ENCODE results near the gene MORF4L1.
"Not testable (repeated sequence)": the region's sequence is repeated elsewhere in the genome, so short reads cannot be mapped to it uniquely, and the experiment has no call there.

MORF4L1 gene

GRCh38 chr15:78872155-78872971, at the start of gene MORF4L1:
Gene MORF4L1 (plus strand): TSS chr15:78872890. CDS start chr15:78873018, 128 bp downstream.
- ATAC-seq, result peak; percentile 93
- no peaks in the 10 kb centered on the region for H3K27me3 Mint-ChIP-seq
- H3K4me1 Mint-ChIP-seq, result peaks cover 50% of the 10 kb centered on the region
- peak within 1 kb of the TSS; percentile 83 to 96 for H3K4me3 Mint-ChIP-seq
- peak; percentile 96 to 97 for DNase-seq
- H3K27ac Mint-ChIP-seq, result peak within 1 kb of the TSS; percentile 99 to 100
- H3K9me3 Mint-ChIP-seq, result no peaks in the 10 kb centered on the region

GRCh38 chr15:78828920-78829319, 43.8 kb upstream of the MORF4L1 start:
- no peak for DNase-seq
- no peak for ATAC-seq
- Mint-ChIP-seq H3K27ac (no peak overlapping the region), H3K9me3 (no peaks in the 10 kb centered on the region), H3K4me3 (no peak overlapping the region), H3K4me1 (peaks cover 18% of the 10 kb centered on the region), H3K27me3 (peaks cover 35% of the 10 kb centered on the region)

- Mint-ChIP-seq H3K27ac (peak overlapping the region; percentile 92 to 97), H3K27me3 (peaks cover 35% of the 10 kb centered on the region), H3K9me3 (no peaks in the 10 kb centered on the region), H3K4me1 (peaks cover 18% of the 10 kb centered on the region), H3K4me3 (peak overlapping the region; percentile 67 to 87)
- ATAC-seq, result peak; percentile 80
- DNase-seq, result peak; percentile 17 to 25
Observed at GRCh38 chr15:78830514-78831228, 42.0 kb upstream of the MORF4L1 start.

DNA sequence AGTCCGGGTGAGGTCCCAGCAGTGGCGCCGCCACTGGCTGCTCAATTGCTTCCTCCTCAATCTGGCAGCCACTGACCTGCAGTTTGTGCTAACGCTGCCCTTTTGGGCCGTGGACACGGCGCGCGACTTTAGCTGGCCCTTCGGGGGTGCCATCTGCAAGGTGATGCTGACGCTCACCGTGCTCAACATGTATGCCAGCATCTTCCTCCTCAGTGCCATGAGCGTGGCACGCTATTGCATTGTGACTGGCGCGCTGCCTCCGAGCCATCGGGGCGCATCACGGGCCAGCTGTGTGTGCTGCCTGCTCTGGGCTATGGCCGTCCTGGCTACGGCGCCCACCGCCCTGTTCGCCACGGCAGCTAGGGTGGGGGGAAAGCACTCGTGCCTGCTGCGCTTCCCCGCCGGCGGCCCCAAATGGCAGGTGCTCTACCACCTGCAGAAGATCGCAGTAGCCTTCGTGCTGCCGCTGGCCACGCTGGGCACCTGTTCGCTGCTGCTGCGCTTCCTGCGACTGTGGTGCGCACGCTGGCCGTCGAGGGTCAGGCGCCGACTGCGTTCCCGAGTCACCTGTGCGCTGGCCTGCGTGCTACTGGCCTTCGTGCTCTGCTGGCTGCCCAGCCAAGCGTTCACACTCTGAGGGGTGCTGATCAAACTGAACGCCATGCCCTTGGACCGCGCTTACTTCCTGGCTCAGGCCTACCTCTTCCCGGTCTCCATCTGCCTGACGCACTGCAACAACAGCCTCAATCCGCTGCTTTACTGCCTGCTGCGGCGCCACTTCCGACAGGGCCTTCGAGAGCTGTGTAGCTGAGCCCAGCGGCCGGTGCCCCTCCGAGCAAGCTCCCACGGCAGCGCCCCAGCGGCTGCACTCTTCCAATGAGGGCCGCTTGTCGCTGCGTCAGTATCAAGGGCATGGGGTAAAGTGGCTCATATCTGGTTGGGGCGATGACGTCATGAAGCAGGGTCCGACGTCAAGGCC, 41.2 kb upstream of the MORF4L1 start:
- Mint-ChIP-seq H3K4me3 (peak overlapping the region; percentile 67 to 87), H3K9me3 (no peaks in the 10 kb centered on the region), H3K27ac (no peak overlapping the region), H3K27me3 (peaks cover 35% of the 10 kb centered on the region), H3K4me1 (peaks cover 18% of the 10 kb centered on the region)
- DNase-seq (no peak), ATAC-seq (peak; percentile 47)

- no peaks in the 10 kb centered on the region for H3K9me3 Mint-ChIP-seq
- H3K4me3 Mint-ChIP-seq, result no peak overlapping the region
- ATAC-seq (no peak), DNase-seq (no peak)
- peaks cover 15% of the 10 kb centered on the region for H3K4me1 Mint-ChIP-seq
- H3K27ac Mint-ChIP-seq, result no peak overlapping the region
- H3K27me3 Mint-ChIP-seq, result peaks cover 21% of the 10 kb centered on the region
Observed at GRCh38 chr15:78836333-78836732, 36.4 kb upstream of the MORF4L1 start.

DNA sequence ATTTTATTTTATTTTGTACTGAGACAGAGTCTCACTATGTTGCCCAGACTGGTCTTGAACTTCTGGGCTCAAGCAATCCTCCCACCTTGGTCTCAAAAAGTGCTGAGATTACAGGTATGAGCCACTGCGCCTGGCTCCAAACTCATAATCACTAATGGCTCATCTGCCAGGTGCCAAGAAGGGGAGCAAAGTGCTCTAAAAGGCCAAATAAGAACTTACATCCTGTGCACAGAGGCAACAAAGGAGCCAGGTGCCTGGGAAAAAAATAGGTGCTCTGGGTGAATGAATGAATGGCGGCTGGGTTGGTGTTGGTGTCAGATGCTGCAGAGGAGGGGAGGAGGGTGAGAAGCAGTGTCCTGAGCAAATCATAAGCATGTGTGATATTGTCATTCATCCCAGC, 35.6 kb upstream of the MORF4L1 start:
- ATAC-seq, result no peak
- Mint-ChIP-seq H3K27ac (no peak overlapping the region), H3K9me3 (no peaks in the 10 kb centered on the region), H3K4me1 (peaks cover 13% of the 10 kb centered on the region), H3K27me3 (peaks cover 13% of the 10 kb centered on the region), H3K4me3 (no peak overlapping the region)
- DNase-seq, result no peak

DNA sequence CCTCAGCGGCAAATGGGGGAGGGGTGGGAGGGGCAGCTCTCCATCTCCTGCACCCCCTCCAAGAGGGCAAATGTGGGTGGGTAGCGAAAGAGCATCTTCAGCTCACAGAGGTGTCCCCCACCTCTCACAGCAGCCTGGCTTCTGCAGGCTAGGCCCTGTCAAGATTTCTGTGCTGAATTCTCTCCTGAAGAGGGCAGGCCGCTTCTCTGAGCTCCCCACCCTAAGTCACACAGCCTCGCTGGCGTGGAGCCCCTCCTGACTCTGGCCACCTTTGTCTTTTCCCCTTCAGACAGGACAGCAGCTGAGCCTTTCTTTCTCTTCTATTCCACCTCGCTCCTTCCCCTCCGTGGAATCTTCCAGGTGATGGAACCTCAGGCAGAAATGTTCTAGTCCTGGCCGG, 35.1 kb upstream of the MORF4L1 start:
- no peak overlapping the region for H3K27ac Mint-ChIP-seq
- peaks cover 13% of the 10 kb centered on the region for H3K4me1 Mint-ChIP-seq
- DNase-seq (no peak), ATAC-seq (no peak)
- H3K27me3 Mint-ChIP-seq, result peaks cover 9% of the 10 kb centered on the region
- no peak overlapping the region for H3K4me3 Mint-ChIP-seq
- no peaks in the 10 kb centered on the region for H3K9me3 Mint-ChIP-seq

DNA sequence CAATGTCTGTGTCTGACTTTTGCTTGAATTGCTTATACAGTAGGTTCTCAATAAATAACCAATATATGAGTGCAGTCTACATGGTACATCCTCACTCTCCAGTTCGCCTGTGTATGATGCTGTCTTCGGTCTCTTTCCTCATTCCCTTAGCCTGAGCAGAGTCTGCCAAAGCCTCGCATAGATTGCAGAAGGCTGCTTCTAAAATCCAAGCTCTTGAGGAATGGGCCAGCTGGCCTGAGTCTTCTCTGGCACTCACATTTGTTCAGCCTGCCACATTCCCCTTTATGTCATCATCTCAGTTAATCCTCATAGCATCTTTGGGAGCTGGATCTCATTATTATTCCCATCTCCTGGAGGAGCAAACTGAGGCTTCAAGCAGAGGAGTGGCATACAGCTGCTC, 34.2 kb upstream of the MORF4L1 start:
- Mint-ChIP-seq H3K4me3 (no peak overlapping the region), H3K27ac (no peak overlapping the region), H3K27me3 (no peaks in the 10 kb centered on the region)

DNA sequence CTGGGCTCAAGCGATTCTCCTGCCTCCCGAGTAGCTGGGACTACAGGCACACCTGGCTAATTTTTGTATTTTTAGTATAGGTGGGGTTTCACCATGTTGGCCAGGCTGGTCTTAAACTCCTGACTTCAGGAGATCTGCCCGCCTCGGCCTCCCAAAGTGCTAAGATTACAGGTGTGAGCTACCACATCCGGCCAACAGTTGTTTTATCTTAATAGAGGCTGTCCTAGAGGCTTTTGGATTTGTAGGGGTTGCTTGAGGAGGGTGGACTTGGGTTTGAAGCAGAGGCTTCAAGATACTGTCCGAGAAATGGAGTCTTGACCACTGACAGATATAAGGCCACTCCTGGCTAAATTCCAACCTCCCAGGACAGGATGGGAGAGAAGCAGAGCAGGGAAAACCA, 33.5 kb upstream of the MORF4L1 start:
- DNase-seq, ATAC-seq, H3K27ac Mint-ChIP-seq, H3K9me3 Mint-ChIP-seq, H3K4me3 Mint-ChIP-seq, H3K27me3 Mint-ChIP-seq: not testable (repeated sequence)
- H3K4me1 Mint-ChIP-seq, result peaks cover 13% of the 10 kb centered on the region

More for the DNA sequence above, 34.2 kb upstream of the MORF4L1 start:
- Mint-ChIP-seq H3K9me3 (no peaks in the 10 kb centered on the region), H3K4me1 (peaks cover 13% of the 10 kb centered on the region)
- ATAC-seq (no peak), DNase-seq (no peak)

- DNase-seq (no peak), ATAC-seq (no peak)
- peak overlapping the region in 1 of 2 donors; percentile 61 for H3K27ac Mint-ChIP-seq
Observed at GRCh38 chr15:78840661-78841375, 31.9 kb upstream of the MORF4L1 start.

GRCh38 chr15:78841376-78841706, 31.3 kb upstream of the MORF4L1 start:
- Mint-ChIP-seq H3K4me3 (no peak overlapping the region), H3K9me3 (no peaks in the 10 kb centered on the region), H3K4me1 (peaks cover 13% of the 10 kb centered on the region), H3K27me3 (no peaks in the 10 kb centered on the region), H3K27ac (peak overlapping the region in 1 of 2 donors; percentile 39)
- DNase-seq, result no peak
- ATAC-seq, result no peak

More at GRCh38 chr15:78840661-78841375, 31.9 kb upstream of the MORF4L1 start:
- Mint-ChIP-seq H3K27me3 (no peaks in the 10 kb centered on the region), H3K4me3 (no peak overlapping the region), H3K9me3 (no peaks in the 10 kb centered on the region), H3K4me1 (peaks cover 13% of the 10 kb centered on the region)

DNA sequence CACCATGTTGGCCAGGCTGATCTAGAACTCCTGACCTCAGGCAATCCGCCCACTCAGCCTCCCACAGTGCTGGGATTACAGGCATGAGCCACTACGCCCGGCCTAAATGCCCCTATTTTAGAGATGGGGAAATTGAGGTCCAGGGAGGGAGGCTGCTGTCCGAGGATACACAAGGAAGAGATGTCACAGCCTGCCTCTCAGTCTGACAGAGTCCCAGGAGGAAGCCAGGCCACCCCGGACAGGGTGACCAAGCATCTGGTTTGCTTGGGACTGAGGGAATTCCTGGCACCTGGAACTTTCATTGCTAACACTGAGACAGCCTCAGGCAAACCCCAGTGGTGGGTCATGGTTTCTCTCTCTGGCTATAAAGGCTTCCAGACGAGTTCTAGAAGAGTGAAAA, 30.8 kb upstream of the MORF4L1 start:
- no peaks in the 10 kb centered on the region for H3K9me3 Mint-ChIP-seq
- ATAC-seq (no peak), DNase-seq (no peak)
- no peak overlapping the region for H3K4me3 Mint-ChIP-seq
- no peaks in the 10 kb centered on the region for H3K27me3 Mint-ChIP-seq
- peak overlapping the region in 1 of 2 donors; percentile 67 for H3K27ac Mint-ChIP-seq
- H3K4me1 Mint-ChIP-seq, result peaks cover 13% of the 10 kb centered on the region

GRCh38 chr15:78842519-78842918, 30.2 kb upstream of the MORF4L1 start:
- ATAC-seq, result no peak
- H3K9me3 Mint-ChIP-seq, result no peaks in the 10 kb centered on the region
- H3K27ac Mint-ChIP-seq, result no peak overlapping the region

GRCh38 chr15:78846906-78847305, 25.8 kb upstream of the MORF4L1 start:
- H3K9me3 Mint-ChIP-seq, H3K4me1 Mint-ChIP-seq, DNase-seq, ATAC-seq, H3K27me3 Mint-ChIP-seq, H3K27ac Mint-ChIP-seq, H3K4me3 Mint-ChIP-seq: not testable (repeated sequence)

More at GRCh38 chr15:78842519-78842918, 30.2 kb upstream of the MORF4L1 start:
- H3K27me3 Mint-ChIP-seq, result no peaks in the 10 kb centered on the region
- H3K4me3 Mint-ChIP-seq, result no peak overlapping the region
- peaks cover 13% of the 10 kb centered on the region for H3K4me1 Mint-ChIP-seq
- DNase-seq, result no peak
